ENCODE measurements around the gene ZBTB20.

ZBTB20 gene

GRCh38 chr3:114585687-114586086, 561.4 kb downstream of the ZBTB20 start:
- Histone ChIP-seq H3K27ac (replicated peaks) (no peak overlapping the region), H3K4me3 (replicated peaks; ENCODE audit: insufficient read depth, low read length) (no peak overlapping the region), H3K27me3 (ENCODE audit: insufficient read depth, poor library complexity, severe bottlenecking) (no peaks in the 10 kb centered on the region)
- no peak for DNase-seq (ENCODE audit: low read depth in 1 of 2, low spot score in 1 of 2)
- TF ChIP-seq POLR2AphosphoS5 (IDR thresholded peaks at IDR 0.05; ENCODE audit: low read depth) (no peak), REST (IDR thresholded peaks at IDR 0.05; ENCODE audit: insufficient replicate concordance, low read depth) (no peak), CTCF (IDR thresholded peaks at IDR 0.05; ENCODE audit: insufficient read depth, low read length) (no peak), SPI1 (IDR thresholded peaks at IDR 0.05; ENCODE audit: borderline replicate concordance, low read depth) (no peak), GABPA (IDR thresholded peaks at IDR 0.05; ENCODE audit: low read depth) (no peak)

- TF ChIP-seq CTCF (IDR thresholded peaks at IDR 0.05; ENCODE audit: insufficient read depth, low read length) (no peak), SPI1 (IDR thresholded peaks at IDR 0.05; ENCODE audit: borderline replicate concordance, low read depth) (no peak), REST (IDR thresholded peaks at IDR 0.05; ENCODE audit: insufficient replicate concordance, low read depth) (no peak), GABPA (IDR thresholded peaks at IDR 0.05; ENCODE audit: low read depth) (no peak), POLR2AphosphoS5 (IDR thresholded peaks at IDR 0.05; ENCODE audit: low read depth) (no peak)
- no peaks in the 10 kb centered on the region for H3K27me3 ChIP-seq (ENCODE audit: insufficient read depth, poor library complexity, severe bottlenecking)
- H3K4me3 ChIP-seq (replicated peaks; ENCODE audit: insufficient read depth, low read length), result no peak overlapping the region
- DNase-seq (ENCODE audit: low read depth in 1 of 2, low spot score in 1 of 2), result no peak
- no peak overlapping the region for H3K27ac ChIP-seq (replicated peaks)
Observed at GRCh38 chr3:114584734-114585371, 562.2 kb downstream of the ZBTB20 start.

- Histone ChIP-seq H3K4me3 (replicated peaks; ENCODE audit: insufficient read depth, low read length) (no peak overlapping the region), H3K27me3 (ENCODE audit: insufficient read depth, poor library complexity, severe bottlenecking) (no peaks in the 10 kb centered on the region), H3K27ac (replicated peaks) (no peak overlapping the region)
- no peak for TF ChIP-seq SPI1 (IDR thresholded peaks at IDR 0.05; ENCODE audit: borderline replicate concordance, low read depth)
- TF ChIP-seq CTCF (IDR thresholded peaks at IDR 0.05; ENCODE audit: insufficient read depth, low read length), result no peak
- DNase-seq (ENCODE audit: low read depth in 1 of 2, low spot score in 1 of 2), result no peak
Observed at GRCh38 chr3:114582929-114583328, 564.2 kb downstream of the ZBTB20 start.
